ENCODE data around the gene NHP2.

DNA sequence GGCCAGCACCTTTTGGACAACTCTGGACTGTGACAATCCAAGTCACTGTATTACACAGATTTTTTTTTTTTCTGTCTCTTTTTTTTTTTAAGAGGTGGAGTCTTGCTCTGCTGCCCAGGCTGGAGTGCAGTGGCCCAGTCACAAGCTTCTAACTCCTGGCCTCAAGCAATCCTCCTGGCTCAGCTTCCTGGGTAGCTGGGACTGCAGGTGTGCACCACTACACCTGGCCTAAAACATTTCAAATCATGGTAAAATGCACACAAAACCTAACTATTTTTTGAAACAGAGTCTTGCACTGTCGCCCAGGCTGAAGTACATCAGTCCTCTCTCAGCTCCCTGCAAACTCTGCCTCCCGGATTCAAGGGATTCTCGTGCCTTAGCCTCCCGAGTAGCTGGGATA lies 47.6 kb downstream of the NHP2 start:
- TF ChIP-seq EZH2 (IDR thresholded peaks at IDR 0.05; ENCODE audit: borderline replicate concordance): no peak
- TF ChIP-seq, protein P1, sequence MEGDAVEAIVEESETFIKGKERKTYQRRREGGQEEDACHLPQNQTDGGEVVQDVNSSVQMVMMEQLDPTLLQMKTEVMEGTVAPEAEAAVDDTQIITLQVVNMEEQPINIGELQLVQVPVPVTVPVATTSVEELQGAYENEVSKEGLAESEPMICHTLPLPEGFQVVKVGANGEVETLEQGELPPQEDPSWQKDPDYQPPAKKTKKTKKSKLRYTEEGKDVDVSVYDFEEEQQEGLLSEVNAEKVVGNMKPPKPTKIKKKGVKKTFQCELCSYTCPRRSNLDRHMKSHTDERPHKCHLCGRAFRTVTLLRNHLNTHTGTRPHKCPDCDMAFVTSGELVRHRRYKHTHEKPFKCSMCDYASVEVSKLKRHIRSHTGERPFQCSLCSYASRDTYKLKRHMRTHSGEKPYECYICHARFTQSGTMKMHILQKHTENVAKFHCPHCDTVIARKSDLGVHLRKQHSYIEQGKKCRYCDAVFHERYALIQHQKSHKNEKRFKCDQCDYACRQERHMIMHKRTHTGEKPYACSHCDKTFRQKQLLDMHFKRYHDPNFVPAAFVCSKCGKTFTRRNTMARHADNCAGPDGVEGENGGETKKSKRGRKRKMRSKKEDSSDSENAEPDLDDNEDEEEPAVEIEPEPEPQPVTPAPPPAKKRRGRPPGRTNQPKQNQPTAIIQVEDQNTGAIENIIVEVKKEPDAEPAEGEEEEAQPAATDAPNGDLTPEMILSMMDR (IDR thresholded peaks at IDR 0.05; ENCODE audit: poor library complexity): no peak
